ENCODE measurements around the gene KRT77.
A peak's percentile ranks its signal among the peaks of the same experiment; 100 is the strongest.
"Not testable (repeated sequence)": the region's sequence is repeated elsewhere in the genome, so short reads cannot be mapped to it uniquely, and the experiment has no call there.

The KRT77 gene

DNA sequence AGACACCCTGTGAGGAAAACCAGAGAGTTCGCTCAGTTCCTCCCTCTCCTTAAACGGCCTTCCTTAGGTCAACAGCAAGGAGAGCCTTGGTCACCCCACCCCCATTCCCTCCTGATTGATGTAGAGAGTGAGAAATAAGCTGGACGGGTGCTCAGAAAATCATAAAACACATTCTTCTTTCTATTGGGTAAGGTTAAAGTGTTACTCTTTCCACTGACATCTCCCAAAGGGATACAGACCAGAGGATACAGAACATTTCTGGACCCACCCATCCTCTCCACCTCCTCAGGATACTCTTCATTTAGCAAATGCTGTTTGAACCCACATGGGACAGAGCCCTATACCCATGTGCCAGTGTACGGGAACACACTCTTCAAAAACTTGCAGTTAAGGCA lies 11.6 kb upstream of the KRT77 start:
- no peaks in the 10 kb centered on the region for H3K9me3 Mint-ChIP-seq
- DNase-seq = no peak
- H3K4me1 Mint-ChIP-seq (ENCODE audit: low read depth in 2 of 2) = peaks cover 5 to 8% of the 10 kb centered on the region in 2 donors
- H3K27ac Mint-ChIP-seq = peak overlapping the region in 1 of 2 donors; percentile 9
- peaks cover 44 to 68% of the 10 kb centered on the region in 2 donors for H3K27me3 Mint-ChIP-seq
- no peaks in the 10 kb centered on the region for H3K36me3 Mint-ChIP-seq (ENCODE audit: insufficient read depth)
- peak overlapping the region; percentile 50 to 58 for H3K4me3 Mint-ChIP-seq
- no peak for ATAC-seq (replicated peaks)

DNA sequence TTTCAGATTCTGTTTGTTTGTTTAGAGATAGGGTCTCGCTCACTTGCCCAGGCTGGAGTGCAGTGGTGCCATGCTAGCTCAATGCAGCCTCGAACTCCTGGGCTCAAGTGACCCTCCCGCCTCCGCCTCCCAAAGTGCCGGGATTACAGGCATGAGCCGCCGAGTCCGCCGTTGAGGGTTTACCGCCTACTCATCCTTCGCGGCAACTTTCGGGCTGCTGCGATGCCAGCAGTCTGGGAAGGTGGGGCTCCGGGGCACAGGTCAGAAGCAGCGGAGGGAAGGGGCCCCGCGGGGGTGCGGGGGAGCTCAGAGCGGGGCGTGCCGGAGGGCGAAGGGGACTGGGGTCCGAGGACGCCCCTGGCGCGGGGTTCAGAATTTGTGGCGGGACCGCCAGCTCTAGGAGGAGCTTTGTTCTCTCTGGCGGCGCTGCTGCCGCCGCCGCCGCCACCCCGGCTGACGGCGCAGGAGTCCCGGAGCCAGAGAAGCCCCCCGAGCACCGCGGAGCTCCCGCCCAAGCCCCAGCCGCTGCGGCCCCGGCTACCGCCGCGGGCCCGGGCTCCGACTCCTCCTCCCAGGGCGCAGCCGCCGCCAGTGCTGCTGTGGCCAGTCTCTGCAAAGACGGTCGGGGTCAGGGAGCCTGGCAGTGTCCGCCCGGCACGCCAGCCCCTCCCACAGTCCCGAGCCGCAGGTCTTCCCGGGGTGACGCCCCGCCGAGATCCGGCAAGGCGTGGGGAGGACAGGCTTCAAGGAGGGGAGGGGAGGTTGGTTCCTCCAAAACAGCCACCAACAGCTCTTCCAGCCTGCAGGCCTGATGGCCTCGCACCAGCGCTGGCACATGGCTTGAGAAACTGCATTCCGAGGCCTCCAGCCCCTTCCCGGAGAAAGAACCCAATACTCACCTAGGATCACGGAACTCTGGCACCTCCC lies 10.9 kb upstream of the KRT77 start:
- peaks cover 44 to 69% of the 10 kb centered on the region in 2 donors for H3K27me3 Mint-ChIP-seq
- DNase-seq (no peak), ATAC-seq (replicated peaks) (no peak)
- H3K36me3 Mint-ChIP-seq (ENCODE audit: insufficient read depth) = no peaks in the 10 kb centered on the region
- H3K4me3 Mint-ChIP-seq = peak overlapping the region; percentile 56 to 58
- no peaks in the 10 kb centered on the region for H3K9me3 Mint-ChIP-seq
- peaks cover 5 to 8% of the 10 kb centered on the region in 2 donors for H3K4me1 Mint-ChIP-seq (ENCODE audit: low read depth in 2 of 2)
- H3K27ac Mint-ChIP-seq = no peak overlapping the region

DNA sequence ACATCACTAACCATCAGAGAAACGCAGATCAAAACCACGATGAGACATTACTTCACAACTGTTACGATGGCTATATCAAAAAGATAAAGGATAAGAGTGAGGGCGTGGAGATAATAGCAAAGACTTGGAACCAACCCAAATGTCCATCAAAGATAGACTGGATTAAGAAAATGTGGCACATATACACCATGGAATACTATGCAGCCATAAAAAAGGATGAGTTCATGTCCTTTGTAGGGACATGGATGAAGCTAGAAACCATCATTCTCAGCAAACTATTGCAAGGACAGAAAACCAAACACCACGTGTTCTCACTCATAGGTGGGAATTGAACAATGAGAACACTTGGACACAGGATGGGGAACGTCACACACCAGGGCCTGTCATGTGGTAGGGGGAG lies 8.8 kb upstream of the KRT77 start:
- H3K9me3 Mint-ChIP-seq; DNase-seq; H3K4me1 Mint-ChIP-seq (ENCODE audit: low read depth in 2 of 2); H3K27ac Mint-ChIP-seq; H3K4me3 Mint-ChIP-seq; ATAC-seq (replicated peaks); H3K36me3 Mint-ChIP-seq (ENCODE audit: insufficient read depth): not testable (repeated sequence)
- peaks cover 48 to 72% of the 10 kb centered on the region in 2 donors for H3K27me3 Mint-ChIP-seq

DNA sequence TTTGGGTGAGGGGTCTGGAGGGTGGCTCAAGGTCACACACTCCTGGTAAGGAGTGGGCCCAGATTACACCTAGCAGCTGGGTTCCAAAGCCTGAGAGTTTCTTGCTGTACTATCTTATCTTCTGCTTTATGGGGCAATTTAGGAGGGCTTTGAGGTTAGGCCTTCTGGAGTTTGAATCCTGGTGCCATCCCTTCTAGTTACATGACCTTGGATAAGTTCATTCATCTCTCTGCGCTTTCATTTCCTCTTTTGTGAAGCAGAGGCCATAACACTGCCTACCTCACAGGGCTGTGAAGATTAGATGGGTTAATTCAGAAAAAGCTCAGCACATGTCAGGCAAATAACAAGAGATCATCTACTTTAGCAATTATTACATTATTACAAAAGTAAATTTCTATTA lies 7.4 kb upstream of the KRT77 start:
- Mint-ChIP-seq H3K36me3 (ENCODE audit: insufficient read depth) (no peaks in the 10 kb centered on the region), H3K9me3 (no peaks in the 10 kb centered on the region), H3K4me3 (no peak overlapping the region), H3K4me1 (ENCODE audit: low read depth in 2 of 2) (peaks cover 5 to 8% of the 10 kb centered on the region in 2 donors), H3K27ac (no peak overlapping the region), H3K27me3 (peaks cover 34 to 67% of the 10 kb centered on the region in 2 donors)
- ATAC-seq (replicated peaks) = no peak
- no peak for DNase-seq

DNA sequence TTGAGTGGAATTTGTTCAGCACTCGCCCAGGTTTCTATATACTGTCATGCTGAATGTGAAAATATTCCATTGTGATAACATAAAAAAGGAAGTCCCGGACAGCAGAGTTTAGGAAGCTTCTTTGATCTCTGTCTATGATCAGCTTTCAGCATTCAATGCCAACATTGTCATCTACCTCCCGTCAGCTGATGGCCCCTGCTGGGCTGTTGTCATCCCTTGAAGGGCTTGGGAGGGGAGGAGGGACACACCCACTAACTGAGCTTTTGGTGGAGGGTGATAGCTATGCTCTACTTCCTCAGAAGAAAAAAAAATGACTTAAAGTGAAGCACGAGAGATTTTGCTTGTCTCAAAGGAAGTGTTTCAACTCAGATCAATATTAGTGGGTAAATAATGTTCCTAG lies 4.7 kb upstream of the KRT77 start:
- H3K4me1 Mint-ChIP-seq (ENCODE audit: low read depth in 2 of 2) = peaks cover 0 to 4% of the 10 kb centered on the region in 2 donors
- no peak for DNase-seq
- H3K9me3 Mint-ChIP-seq = no peaks in the 10 kb centered on the region
- peaks cover 15 to 40% of the 10 kb centered on the region in 2 donors for H3K27me3 Mint-ChIP-seq
- H3K27ac Mint-ChIP-seq = peak overlapping the region in 1 of 2 donors; percentile 15
- H3K36me3 Mint-ChIP-seq (ENCODE audit: insufficient read depth) = no peaks in the 10 kb centered on the region
- no peak for ATAC-seq (replicated peaks)
- no peak overlapping the region for H3K4me3 Mint-ChIP-seq

DNA sequence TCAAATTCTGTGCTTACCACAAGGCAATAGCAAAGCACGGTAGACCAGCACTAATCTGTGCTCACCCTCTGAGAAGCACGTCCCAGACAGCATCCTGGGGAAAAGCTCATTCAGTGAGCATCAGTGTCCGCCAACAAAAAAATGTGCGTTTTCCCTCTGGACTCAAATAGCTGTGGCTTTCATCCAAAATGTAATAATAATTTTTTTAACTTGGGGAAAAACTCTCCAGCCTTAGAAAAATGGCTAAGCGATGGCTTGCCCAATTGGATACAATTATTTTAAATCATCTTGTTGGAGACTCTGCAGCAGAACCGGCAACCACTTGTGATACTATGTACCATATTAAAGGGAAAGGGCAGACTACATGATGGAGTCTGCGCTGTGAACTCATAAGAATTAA lies 1.1 kb upstream of the KRT77 start:
- ATAC-seq (replicated peaks) = no peak
- no peaks in the 10 kb centered on the region for H3K9me3 Mint-ChIP-seq
- H3K27ac Mint-ChIP-seq = no peak overlapping the region
- no peak for DNase-seq
- H3K4me1 Mint-ChIP-seq (ENCODE audit: low read depth in 2 of 2) = peaks cover 0 to 4% of the 10 kb centered on the region in 2 donors
- H3K36me3 Mint-ChIP-seq (ENCODE audit: insufficient read depth) = peaks cover under 1% of the 10 kb centered on the region
- H3K27me3 Mint-ChIP-seq = peaks cover 26 to 51% of the 10 kb centered on the region in 2 donors
- no peak overlapping the region for H3K4me3 Mint-ChIP-seq

DNA sequence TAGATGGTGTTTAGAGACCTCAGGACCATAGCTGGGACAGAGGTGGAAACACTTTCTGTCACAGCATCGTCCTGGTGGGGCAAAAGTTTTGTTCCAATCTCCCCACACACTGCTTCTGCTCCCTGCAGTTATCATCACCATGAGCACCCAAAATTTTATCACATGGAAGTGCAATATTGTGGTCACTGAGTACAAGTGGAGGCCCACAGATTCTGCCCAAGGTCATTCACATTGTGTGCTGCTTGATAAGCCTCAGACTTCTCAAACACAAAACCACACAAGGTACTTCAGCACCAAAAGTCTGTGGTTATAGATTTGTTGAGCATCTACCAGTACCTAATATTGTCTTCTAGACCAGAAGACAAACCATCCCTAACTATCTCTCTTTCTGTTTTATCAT lies 554 bp upstream of the KRT77 start:
- Mint-ChIP-seq H3K27ac (no peak overlapping the region), H3K4me3 (no peak overlapping the region), H3K27me3 (peaks cover 25 to 52% of the 10 kb centered on the region in 2 donors), H3K4me1 (ENCODE audit: low read depth in 2 of 2) (peaks cover 0 to 4% of the 10 kb centered on the region in 2 donors), H3K36me3 (ENCODE audit: insufficient read depth) (peaks cover 2% of the 10 kb centered on the region), H3K9me3 (no peaks in the 10 kb centered on the region)
- ATAC-seq (replicated peaks) (no peak), DNase-seq (no peak)

DNA sequence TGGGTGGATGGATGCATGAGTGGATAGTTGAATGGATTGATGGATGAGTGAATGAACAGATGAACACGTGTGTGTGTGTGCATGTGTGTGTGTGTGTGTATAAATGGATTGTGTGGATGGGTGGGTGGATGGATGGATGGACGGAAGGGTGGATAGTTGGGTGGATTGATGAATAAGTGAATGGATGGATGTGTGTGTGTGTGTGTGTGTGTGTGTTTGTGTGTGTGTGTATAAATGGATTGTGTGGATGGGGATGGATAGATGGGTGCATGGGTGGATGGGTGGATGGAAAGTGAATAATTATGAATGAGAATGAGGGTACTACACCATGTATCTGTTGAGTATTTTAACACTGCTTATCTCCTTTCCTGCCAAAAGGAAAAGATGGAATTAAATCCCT lies 986 bp downstream of the KRT77 start:
- Mint-ChIP-seq H3K36me3 (ENCODE audit: insufficient read depth) (peaks cover 2% of the 10 kb centered on the region), H3K4me3 (no peak overlapping the region), H3K4me1 (ENCODE audit: low read depth in 2 of 2) (peaks cover 0 to 10% of the 10 kb centered on the region in 2 donors), H3K9me3 (no peaks in the 10 kb centered on the region), H3K27me3 (peaks cover 27 to 55% of the 10 kb centered on the region in 2 donors), H3K27ac (no peak overlapping the region)
- DNase-seq (no peak), ATAC-seq (replicated peaks) (no peak)

DNA sequence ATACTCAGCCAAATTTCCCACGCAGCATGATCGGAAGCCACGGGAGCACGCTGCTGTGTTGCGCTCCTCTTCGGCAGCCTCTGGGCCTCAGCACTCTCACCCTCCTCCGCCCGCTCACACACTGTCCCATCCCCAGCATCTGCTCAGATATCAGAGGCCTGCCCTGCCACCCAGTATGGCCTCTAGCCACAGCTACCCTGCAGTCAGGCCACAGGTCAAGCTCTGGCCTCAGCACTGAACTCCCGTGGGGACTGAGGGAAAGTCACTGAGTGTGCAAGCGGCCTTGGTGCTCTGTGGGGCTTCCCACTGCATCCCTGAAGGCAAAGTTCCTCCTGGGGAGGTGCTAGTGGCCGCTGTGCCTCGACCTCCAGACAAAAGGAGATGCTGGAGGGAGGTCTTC lies 2.0 kb downstream of the KRT77 start:
- Mint-ChIP-seq H3K9me3 (no peaks in the 10 kb centered on the region), H3K36me3 (ENCODE audit: insufficient read depth) (peaks cover 2% of the 10 kb centered on the region), H3K4me3 (no peak overlapping the region), H3K27ac (no peak overlapping the region), H3K27me3 (peaks cover 27 to 61% of the 10 kb centered on the region in 2 donors), H3K4me1 (ENCODE audit: low read depth in 2 of 2) (peaks cover 0 to 10% of the 10 kb centered on the region in 2 donors)
- DNase-seq (no peak), ATAC-seq (replicated peaks) (no peak)

DNA sequence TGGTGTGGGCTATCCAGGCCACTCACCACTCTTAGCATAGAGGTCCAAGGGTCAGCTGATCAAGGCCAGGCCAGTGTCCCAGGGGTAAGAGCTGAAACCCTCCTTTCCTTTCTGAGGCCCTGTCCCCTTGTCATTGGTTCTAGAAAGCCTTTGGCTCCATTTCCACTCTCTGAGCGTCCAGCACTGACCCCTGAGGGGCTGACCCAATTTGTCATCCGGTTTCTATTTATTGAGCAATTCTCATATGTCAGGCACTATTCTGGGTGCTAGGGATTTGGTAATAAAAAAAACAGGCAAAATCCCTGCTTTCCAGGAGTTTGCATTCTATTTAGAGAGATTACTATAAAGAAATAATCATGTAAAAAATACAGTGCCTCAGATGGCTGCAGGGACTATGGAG lies 3.4 kb downstream of the KRT77 start:
- Mint-ChIP-seq H3K27me3 (peaks cover 27 to 69% of the 10 kb centered on the region in 2 donors), H3K36me3 (ENCODE audit: insufficient read depth) (peaks cover 2% of the 10 kb centered on the region), H3K9me3 (no peaks in the 10 kb centered on the region), H3K4me3 (no peak overlapping the region), H3K4me1 (ENCODE audit: low read depth in 2 of 2) (peaks cover 0 to 10% of the 10 kb centered on the region in 2 donors), H3K27ac (no peak overlapping the region)
- ATAC-seq (replicated peaks) (no peak), DNase-seq (no peak)

DNA sequence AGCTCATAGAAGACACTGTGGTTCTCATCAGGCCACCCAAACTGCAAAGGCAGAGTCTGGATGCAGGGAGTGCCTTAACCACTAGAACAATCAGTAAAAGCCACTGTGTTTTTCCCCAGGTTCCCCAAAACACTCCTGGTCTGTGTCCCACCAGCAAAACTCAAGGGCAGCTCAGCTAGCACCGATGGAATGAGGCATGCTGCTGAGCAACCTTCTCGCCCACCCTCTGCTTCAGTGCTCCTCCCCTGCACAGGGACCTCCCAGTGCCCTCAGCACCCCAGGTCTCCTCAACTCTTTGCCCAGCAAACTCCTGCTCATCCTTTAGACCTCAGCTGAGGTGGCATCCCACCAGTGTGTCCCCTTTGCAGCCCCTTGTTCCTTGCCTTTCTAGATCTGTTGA lies 4.0 kb downstream of the KRT77 start:
- no peak overlapping the region for H3K27ac Mint-ChIP-seq
- H3K27me3 Mint-ChIP-seq = peaks cover 27 to 75% of the 10 kb centered on the region in 2 donors
- DNase-seq (no peak), ATAC-seq (replicated peaks) (no peak)
- no peaks in the 10 kb centered on the region for H3K9me3 Mint-ChIP-seq
- peaks cover 2% of the 10 kb centered on the region for H3K36me3 Mint-ChIP-seq (ENCODE audit: insufficient read depth)
- H3K4me1 Mint-ChIP-seq (ENCODE audit: low read depth in 2 of 2) = peaks cover 0 to 10% of the 10 kb centered on the region in 2 donors
- H3K4me3 Mint-ChIP-seq = no peak overlapping the region

DNA sequence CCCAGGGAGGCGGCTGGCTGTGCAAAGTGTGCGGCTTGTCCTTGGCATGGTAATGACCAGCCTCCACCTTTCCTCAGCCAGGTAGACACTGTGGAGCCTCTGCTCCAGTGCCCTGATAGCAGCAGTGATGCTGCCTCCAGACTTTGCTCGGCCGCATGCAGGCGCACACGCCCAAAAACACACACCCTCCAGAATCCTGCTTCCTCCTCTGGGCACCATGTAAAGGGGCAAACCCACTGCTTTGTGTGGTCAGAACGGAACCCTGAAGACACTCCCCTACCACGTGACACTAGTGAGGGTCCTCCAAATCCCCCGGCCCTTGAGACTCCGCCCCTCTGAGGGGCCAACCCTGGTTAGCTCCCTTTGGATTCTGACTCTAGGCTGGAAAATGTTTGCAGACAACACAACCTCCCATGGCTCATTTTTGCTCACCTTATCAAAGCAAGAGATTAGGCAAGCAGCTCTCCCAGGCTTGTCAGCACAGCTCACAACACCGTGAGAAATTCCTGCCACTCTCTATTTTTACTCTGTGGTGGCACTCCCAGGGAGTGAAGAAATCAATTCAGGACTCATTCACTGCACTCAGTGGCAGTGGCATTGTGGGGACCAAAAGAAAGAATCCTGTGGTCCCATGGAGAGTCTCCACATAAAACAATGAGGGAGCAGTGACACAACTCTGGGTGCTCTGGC lies 4.5 kb downstream of the KRT77 start:
- peaks cover 27 to 75% of the 10 kb centered on the region in 2 donors for H3K27me3 Mint-ChIP-seq
- no peak for DNase-seq
- H3K4me1 Mint-ChIP-seq (ENCODE audit: low read depth in 2 of 2) = peaks cover 0 to 8% of the 10 kb centered on the region in 2 donors
- peaks cover 2% of the 10 kb centered on the region for H3K36me3 Mint-ChIP-seq (ENCODE audit: insufficient read depth)
- no peak overlapping the region for H3K27ac Mint-ChIP-seq
- no peak for ATAC-seq (replicated peaks)
- H3K9me3 Mint-ChIP-seq = no peaks in the 10 kb centered on the region
- H3K4me3 Mint-ChIP-seq = no peak overlapping the region

DNA sequence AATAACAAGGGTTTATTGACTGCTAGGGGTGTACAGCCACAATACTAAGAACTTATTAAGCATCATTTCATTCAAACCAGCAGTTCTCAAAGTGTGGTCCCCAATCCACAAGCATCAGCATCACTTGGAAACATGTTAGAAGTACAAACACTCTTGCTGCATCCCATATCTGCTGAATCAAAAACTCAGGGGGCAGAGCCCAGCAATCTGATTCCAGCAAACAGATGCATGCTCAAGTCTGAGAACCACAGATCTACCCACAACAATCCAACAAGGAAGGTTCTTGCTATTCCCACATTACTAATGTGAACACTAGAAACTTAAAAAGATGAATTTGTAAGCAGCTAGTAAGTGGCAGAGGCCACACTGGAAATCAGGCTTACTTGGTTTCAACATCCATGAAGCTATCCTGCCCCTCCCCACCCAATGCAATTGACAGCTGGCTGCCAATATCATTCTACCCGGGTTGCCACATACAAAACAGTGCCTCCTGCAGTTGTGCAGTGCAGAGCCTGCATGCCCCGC lies 6.2 kb downstream of the KRT77 start:
- Mint-ChIP-seq H3K4me1 (ENCODE audit: low read depth in 2 of 2) (peaks cover 6 to 12% of the 10 kb centered on the region in 2 donors), H3K4me3 (no peak overlapping the region)

More for the DNA sequence above, 6.2 kb downstream of the KRT77 start:
- H3K36me3 Mint-ChIP-seq (ENCODE audit: insufficient read depth) = peaks cover 2% of the 10 kb centered on the region
- DNase-seq = no peak
- H3K27me3 Mint-ChIP-seq = peaks cover 28 to 81% of the 10 kb centered on the region in 2 donors
- no peaks in the 10 kb centered on the region for H3K9me3 Mint-ChIP-seq
- ATAC-seq (replicated peaks) = no peak
- no peak overlapping the region for H3K27ac Mint-ChIP-seq

Measured in effector memory CD8-positive, alpha-beta T cell (primary cell).